ENCODE data around the gene QPCT. TPM values are rescaled to one million over a fixed set of nuclear protein-coding genes. Genes with fewer than 3 reads are reported as not detected.

The QPCT gene
- total and polyA plus RNA-seq, 2 of the 4 experiments (the other 2 are of a cell fraction), result 1.9 to 2.2 TPM

- Histone ChIP-seq H3K27ac (ENCODE audit: insufficient read depth, low read length) (no peak overlapping the region), H3K9ac (ENCODE audit: low read depth, low read length) (no peak overlapping the region), H2AFZ (replicated peaks; ENCODE audit: low read length, poor library complexity) (no peak overlapping the region), H4K91ac (ENCODE audit: insufficient read depth, low read depth, low read length) (no peak overlapping the region), H3K4me1 (ENCODE audit: control insufficient read depth, insufficient read depth, low read length) (no peaks in the 10 kb centered on the region), H3K36me3 (ENCODE audit: control insufficient read depth, insufficient read depth, low read length) (no peaks in the 10 kb centered on the region), H4K5ac (ENCODE audit: low read depth, low read length) (no peak overlapping the region), H3K9me3 (ENCODE audit: control insufficient read depth, insufficient read depth, low read length) (no peaks in the 10 kb centered on the region), H3K4me2 (ENCODE audit: low read depth, low read length) (no peak overlapping the region), H4K20me1 (ENCODE audit: insufficient read depth, low read length) (no peaks in the 10 kb centered on the region), H3K27me3 (ENCODE audit: control insufficient read depth, insufficient read depth, low read length) (peaks cover 2% of the 10 kb centered on the region; the same call in 1 of the 2 replicates), H2AK9ac (replicated peaks; ENCODE audit: low read depth, low read length, poor library complexity) (no peak overlapping the region), H2BK20ac (ENCODE audit: low read depth, low read length) (no peak overlapping the region), H2BK120ac (ENCODE audit: low read depth, low read length) (no peak overlapping the region), H2BK15ac (ENCODE audit: low read depth, low read length) (no peak overlapping the region), H3K4ac (ENCODE audit: low read depth, low read length) (no peak overlapping the region), H3K18ac (ENCODE audit: low read depth, low read length) (no peak overlapping the region), H3K79me1 (ENCODE audit: low read depth in 1 of 2, low read length in 2 of 2) (no peaks in the 10 kb centered on the region), H3K56ac (ENCODE audit: extremely low read depth, insufficient read depth, low read length) (no peak overlapping the region), H2AK5ac (ENCODE audit: low read depth, low read length) (no peak overlapping the region), H3K9me1 (ENCODE audit: insufficient read depth, low read length) (no peaks in the 10 kb centered on the region), H3K23ac (ENCODE audit: low read depth, low read length) (no peak overlapping the region), H3K4me3 (ENCODE audit: insufficient read depth, low read depth, low read length) (no peak overlapping the region), H4K8ac (ENCODE audit: low read depth in 2 of 2, low read length in 2 of 2) (no peak overlapping the region), H3K14ac (replicated peaks; ENCODE audit: low read depth, low read length) (no peak overlapping the region), H2BK5ac (ENCODE audit: low read depth, low read length, poor library complexity, severe bottlenecking) (no peak overlapping the region)
- no peak for DNase-seq
- intact Hi-C loops (cut with micrococcal nuclease), result no loop called here
- CTCF ChIA-PET, result no interaction called here
- no TSS peak for BruUV-seq (replicated peaks)
- no peak for ATAC-seq (ENCODE audit: low read depth)
- WGBS, 2 experiments (ENCODE audit: extremely low coverage in 2 of 2, insufficient read length in 1 of 2), result no CpG with 5 or more reads among the region's 2 CpGs
- POLR2A ChIA-PET (ENCODE audit: unreplicated experiment), result no interaction called here
- dilution Hi-C loops (cut with HindIII; ENCODE audit: low sequenced_read_pairs, unreplicated experiment), result no loop called here
- TF ChIP-seq MXI1 (IDR thresholded peaks at IDR 0.05; ENCODE audit: borderline replicate concordance, low read depth, low read length) (no peak), FOS (IDR thresholded peaks at IDR 0.05; ENCODE audit: low read depth, low read length) (no peak)
- TF ChIP-seq, protein P1, sequence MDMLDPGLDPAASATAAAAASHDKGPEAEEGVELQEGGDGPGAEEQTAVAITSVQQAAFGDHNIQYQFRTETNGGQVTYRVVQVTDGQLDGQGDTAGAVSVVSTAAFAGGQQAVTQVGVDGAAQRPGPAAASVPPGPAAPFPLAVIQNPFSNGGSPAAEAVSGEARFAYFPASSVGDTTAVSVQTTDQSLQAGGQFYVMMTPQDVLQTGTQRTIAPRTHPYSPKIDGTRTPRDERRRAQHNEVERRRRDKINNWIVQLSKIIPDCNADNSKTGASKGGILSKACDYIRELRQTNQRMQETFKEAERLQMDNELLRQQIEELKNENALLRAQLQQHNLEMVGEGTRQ (IDR thresholded peaks at IDR 0.05; ENCODE audit: low read depth, low read length), result no peak
- in situ Hi-C loops (cut with MboI; ENCODE audit: low sequenced_read_pairs), result no loop called here
Measured at GRCh38 chr2:37333256-37333655, 11.2 kb upstream of the QPCT start.

All from IMR-90 (cell line).